KOPT-K1 (cell line): ENCODE data around the gene ENC1.

Experiments
- H3K27ac ChIP-seq: fragments of 200-600 bp; sonication (generic); 2 replicates; pipeline ENCODE4 v1.5.1; 2016; ENCODE audit warnings: antibody characterized with exemption, mild to moderate bottlenecking, low read depth, low read length; ENCODE audit not compliant: poor library complexity, severe bottlenecking
- H3K36me3 ChIP-seq: fragments of 200-600 bp; sonication (generic); 2 replicates; pipeline ENCODE4 v1.5.1; 2017; ENCODE audit warnings: antibody characterized with exemption, mild to moderate bottlenecking, low read length, moderate library complexity; ENCODE audit not compliant: insufficient read depth
- H3K9me3 ChIP-seq: fragments of 200-600 bp; sonication (generic); 2 replicates; pipeline ENCODE4 v1.5.1; 2017; ENCODE audit warnings: antibody characterized with exemption, low read length, mild to moderate bottlenecking; ENCODE audit not compliant: insufficient read depth, poor library complexity, severe bottlenecking

Gene ENC1

GRCh38 chr5:74641735-74642542, 1.4 kb upstream of the ENC1 start:
- no peaks in the 10 kb centered on the region for H3K36me3 ChIP-seq
- no peak overlapping the region for H3K27ac ChIP-seq
- H3K9me3 ChIP-seq: no peaks in the 10 kb centered on the region

- Histone ChIP-seq H3K27ac (peak overlapping the region; percentile 63), H3K9me3 (no peaks in the 10 kb centered on the region), H3K36me3 (no peaks in the 10 kb centered on the region)
Measured at GRCh38 chr5:74640954-74641734, 616 bp upstream of the ENC1 start.

- peak overlapping the region; percentile 58 for H3K27ac ChIP-seq
- H3K36me3 ChIP-seq: 0 out of 2 replicates have a peak, but pooled peaks cover 8% of the 10 kb centered on the region
- H3K9me3 ChIP-seq: no peaks in the 10 kb centered on the region
Measured at GRCh38 chr5:74639807-74640449, 600 bp downstream of the ENC1 start.

DNA sequence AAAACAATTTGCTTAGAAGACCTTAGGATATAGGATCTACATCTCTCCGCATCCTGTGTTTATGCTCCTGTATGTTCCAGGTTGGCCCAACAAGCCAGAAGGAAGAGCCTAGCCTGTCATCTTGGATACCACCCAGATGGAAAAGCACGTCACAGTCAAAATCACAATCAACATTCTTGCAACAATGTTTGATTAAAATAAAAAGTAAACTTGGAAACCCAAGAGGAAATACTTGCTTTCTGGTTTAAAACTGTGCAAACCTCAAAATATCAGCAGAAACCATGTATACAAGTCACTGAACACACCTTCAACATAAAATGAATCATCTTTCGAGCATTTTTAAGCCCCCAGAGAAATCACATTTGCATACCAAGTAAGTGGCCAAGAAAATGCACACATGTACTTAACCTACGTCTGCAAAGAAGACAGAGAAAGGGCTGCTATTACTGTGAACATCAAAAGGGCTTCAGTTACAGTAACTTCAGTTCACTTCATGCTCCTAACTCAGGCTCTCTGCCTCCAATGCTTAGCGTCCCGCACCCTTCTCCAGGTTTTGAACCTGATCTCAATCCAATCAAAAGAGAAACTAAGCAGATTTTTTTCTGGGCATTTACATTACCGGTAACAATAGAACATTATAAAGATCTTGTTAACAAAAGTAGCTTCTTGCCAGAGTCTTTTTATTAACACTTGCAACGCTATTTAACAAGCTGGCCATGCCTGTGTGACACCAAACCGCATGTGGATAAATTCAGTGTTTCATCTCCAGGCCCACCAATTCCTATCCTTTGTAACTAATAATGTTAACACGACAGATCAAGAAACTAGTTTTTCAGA, 1.3 kb downstream of the ENC1 start:
- Histone ChIP-seq H3K9me3 (no peaks in the 10 kb centered on the region), H3K27ac (peak overlapping the region; percentile 58), H3K36me3 (peaks cover 13% of the 10 kb centered on the region; the same call in 1 of the 2 replicates)

GRCh38 chr5:74638544-74638969, 2.0 kb downstream of the ENC1 start:
- Histone ChIP-seq H3K27ac (no peak overlapping the region), H3K36me3 (peaks cover 13% of the 10 kb centered on the region; the same call in 1 of the 2 replicates), H3K9me3 (no peaks in the 10 kb centered on the region)

DNA sequence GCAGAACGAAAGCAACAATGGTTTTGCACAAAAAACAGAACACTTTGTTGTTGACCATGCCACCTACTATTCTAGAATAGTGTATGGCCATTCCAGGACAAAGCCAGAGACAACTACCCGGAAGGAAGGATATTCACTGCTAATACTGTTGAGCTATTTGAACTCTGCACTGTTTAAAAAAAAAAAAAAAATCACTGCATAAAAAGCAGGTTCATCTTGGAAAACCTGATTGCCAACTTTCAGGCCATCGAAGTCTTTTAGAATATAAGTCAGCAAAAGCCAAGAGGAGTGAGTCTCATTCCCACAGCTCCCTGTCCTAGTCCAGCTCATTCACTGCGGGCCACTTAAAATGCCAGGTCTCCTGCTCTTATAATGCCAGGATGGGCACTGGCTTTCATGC, 4.0 kb downstream of the ENC1 start:
- Histone ChIP-seq H3K36me3 (peaks cover 13% of the 10 kb centered on the region; the same call in 1 of the 2 replicates), H3K9me3 (no peaks in the 10 kb centered on the region), H3K27ac (no peak overlapping the region)

GRCh38 chr5:74636149-74636548, 4.4 kb downstream of the ENC1 start:
- Histone ChIP-seq H3K27ac (no peak overlapping the region), H3K9me3 (no peaks in the 10 kb centered on the region), H3K36me3 (peaks cover 13% of the 10 kb centered on the region; the same call in 1 of the 2 replicates)

GRCh38 chr5:74634611-74635286, 5.8 kb downstream of the ENC1 start:
- H3K36me3 ChIP-seq: peaks cover 13% of the 10 kb centered on the region; the same call in 1 of the 2 replicates
- H3K27ac ChIP-seq: no peak overlapping the region
- H3K9me3 ChIP-seq: no peaks in the 10 kb centered on the region

- no peaks in the 10 kb centered on the region for H3K9me3 ChIP-seq
- H3K27ac ChIP-seq: no peak overlapping the region
- H3K36me3 ChIP-seq: peaks cover 13% of the 10 kb centered on the region; the same call in 1 of the 2 replicates
Measured at GRCh38 chr5:74633695-74634094, 6.8 kb downstream of the ENC1 start.

DNA sequence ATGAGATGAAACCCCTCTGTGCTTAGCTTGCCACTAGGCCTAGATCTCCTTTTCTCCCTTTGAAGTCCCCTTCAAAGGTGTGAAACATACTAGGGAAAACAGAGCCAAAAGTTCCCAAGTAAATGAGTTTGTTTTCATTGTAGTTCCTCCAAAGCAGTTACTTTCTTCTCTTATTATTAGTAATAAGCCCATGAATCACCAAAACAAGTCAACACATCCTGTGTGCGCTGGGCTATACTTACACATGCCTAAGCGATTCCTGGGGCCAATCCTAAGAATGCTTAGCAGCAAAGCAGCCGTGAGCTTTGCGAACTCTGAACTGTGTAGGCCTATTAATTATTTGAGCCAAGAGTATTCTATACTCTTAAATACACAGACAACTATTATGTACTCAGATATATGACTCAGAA, 7.6 kb downstream of the ENC1 start:
- Histone ChIP-seq H3K36me3 (peaks cover 13% of the 10 kb centered on the region; the same call in 1 of the 2 replicates), H3K9me3 (no peaks in the 10 kb centered on the region), H3K27ac (no peak overlapping the region)

DNA sequence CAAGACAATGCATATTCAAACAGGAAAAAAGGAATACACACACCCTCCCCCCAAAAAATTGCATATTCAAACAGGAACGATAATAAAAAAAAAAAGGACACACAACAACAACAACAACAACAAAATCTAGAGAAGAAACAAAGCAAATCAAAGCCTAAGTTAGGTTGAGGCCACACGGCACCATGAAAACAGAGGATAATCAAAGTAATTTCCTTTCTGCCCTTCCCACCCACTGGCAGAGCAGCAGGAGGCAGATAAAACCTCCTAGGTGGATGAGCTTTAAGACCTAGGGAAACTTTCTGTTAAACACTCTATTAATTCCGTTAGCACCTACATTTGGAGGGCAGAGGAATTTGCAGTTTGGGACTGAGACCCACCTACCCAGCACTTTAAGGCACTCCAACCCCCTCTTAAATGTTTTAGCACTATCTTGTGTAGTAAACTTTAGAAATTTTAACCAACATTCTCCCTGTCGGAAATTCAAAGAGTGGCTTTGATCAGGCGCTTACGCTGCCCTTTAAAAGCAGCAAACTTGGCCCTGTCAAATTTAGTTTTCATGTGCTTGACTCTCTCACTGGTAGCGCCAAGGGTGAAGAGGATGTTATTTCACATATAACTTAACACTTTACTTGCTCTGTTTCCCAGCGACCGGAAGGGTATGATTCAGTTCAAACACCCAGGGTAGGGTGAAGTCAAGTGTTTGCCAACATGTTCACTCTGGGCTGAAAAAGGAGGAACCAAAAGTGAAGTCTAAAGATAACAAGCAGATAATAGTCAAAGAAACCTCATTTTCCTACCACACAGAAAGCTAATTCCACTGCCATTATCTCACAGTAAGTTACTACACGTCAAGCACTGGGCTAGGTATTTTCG, 9.2 kb downstream of the ENC1 start:
- H3K27ac ChIP-seq: no peak overlapping the region
- peaks cover 13% of the 10 kb centered on the region; the same call in 1 of the 2 replicates for H3K36me3 ChIP-seq
- H3K9me3 ChIP-seq: no peaks in the 10 kb centered on the region

GRCh38 chr5:74630453-74631066, 10.0 kb downstream of the ENC1 start:
- Histone ChIP-seq H3K27ac (no peak overlapping the region), H3K36me3 (peaks cover 11% of the 10 kb centered on the region; the same call in 1 of the 2 replicates), H3K9me3 (no peaks in the 10 kb centered on the region)

DNA sequence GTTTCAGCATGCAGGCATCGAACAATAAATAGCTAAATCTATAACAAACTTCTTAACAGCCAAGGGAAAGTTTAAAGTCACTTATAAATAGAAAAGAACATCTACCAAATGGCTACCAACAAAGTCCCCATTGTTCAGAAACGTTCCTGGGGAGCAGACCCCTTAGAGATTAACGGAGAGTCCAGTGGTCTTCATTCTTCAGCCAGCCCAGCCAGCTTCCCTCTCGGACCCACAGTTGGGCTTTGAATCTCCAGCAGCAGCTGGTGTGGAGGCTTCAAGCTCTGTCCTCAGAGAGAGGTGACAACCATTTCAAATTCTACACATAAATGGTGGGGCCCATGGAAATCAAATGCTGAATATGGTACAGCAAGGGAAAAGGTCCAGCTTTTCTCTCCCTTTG, 11.2 kb downstream of the ENC1 start:
- H3K27ac ChIP-seq: no peak overlapping the region
- H3K36me3 ChIP-seq: no peaks in the 10 kb centered on the region
- no peaks in the 10 kb centered on the region for H3K9me3 ChIP-seq
